ENCODE results near the gene ARPC1B.
A peak's percentile ranks its signal among the peaks of the same experiment; 100 is the strongest.
"Not testable (repeated sequence)": the region's sequence is repeated elsewhere in the genome, so short reads cannot be mapped to it uniquely, and the experiment has no call there.

The ARPC1B gene

GRCh38 chr7:99369767-99370391 lies 4.7 kb upstream of the ARPC1B start:
- DNase-seq: peak in 1 of 2 donors; percentile 21

GRCh38 chr7:99371376-99371920 lies 3.1 kb upstream of the ARPC1B start:
- DNase-seq: no peak

GRCh38 chr7:99372275-99373090 lies 2.0 kb upstream of the ARPC1B start:
- peak in 1 of 2 donors; percentile 22 for DNase-seq

DNA sequence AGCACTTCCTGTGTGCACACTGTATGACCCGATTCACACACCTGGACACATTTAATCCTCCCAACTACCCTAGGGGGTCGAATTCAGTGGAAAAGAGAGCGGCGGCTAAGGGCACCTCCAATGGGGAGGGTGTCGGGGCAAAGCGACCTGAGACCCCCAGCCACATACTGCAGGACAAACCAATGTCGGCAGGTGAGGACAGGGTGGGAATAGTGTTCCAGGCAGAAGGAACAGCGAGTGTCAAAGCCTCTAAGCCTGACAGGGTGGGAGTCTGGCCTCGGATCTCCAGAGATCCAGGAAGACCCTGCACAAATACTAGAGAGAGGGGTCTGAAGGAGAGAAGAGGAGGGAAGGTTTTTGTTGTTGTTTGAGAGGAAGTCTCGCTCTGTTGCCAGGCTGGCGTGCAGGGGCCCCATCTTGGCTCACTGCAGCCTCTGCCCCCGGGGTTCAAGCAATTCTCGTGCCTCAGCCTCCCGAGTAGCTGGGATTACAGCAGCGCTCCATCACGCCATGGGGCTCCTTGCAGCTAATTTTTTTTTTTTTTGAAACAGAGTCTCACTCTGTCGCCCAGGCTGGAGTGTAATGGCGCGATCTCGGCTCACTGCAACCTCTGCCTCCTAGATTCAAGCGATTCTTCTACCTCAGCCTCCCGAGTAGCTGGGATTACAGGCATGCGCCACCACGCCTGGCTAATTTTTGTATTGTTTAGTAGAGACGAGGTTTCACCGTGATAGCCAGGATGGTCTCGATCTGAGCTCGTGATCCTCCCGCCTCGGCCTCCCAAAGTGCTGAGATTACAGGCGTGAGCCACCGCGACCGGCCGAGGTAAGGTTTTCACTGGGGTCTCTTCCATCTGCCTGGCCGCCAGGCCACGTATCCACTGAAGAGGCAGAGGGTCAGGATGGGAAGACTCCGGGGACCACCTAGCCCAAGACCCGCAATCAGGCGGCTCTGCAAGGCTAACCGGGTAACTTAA lies 1.2 kb upstream of the ARPC1B start:
- DNase-seq: no peak

GRCh38 chr7:99375070-99375807 lies 709 bp downstream of the ARPC1B start:
- DNase-seq: peak; percentile 63 to 75

DNA sequence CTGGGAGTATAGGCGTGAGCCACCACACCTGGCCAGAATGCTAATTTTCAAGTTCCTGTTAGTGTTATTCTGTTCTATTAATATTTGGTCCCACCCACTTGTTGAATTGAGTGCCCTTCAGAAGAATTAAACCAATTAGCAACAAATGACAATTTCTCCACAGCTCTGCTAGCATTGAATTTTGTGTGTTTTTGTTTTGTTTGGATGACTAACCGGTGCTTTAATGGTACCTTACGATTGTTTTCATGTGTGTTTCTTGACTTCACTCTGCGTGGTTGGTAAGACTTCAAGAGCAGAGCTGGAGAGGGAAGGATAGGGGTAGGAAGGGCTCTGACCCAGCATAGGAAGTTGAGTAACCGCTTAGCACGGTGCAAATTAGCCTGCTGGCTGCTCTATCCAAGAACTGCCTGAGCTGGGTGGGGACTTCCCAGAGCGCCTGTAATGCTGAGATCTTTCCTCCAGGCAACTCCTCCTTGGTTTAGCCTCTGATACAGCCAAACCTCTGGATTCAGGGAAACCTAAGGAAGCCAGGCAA lies 4.6 kb downstream of the ARPC1B start:
- peak; percentile 88 to 97 for DNase-seq

DNA sequence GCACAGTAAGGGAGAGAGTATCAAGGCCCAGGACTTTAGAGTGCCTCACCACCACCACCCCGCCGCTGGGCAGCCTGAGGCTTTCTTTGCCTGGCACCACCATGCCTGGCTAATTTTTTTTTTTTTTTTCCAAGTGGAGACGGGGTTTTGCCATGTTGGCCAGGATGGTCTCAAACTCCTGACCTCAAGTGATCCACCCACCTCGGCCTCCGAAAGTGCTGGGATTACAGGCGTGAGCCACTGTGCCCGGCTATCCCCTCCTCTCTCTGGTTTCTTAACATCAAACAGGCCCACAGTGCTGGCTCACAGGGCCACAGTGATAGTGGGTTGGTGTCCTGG lies 5.1 kb downstream of the ARPC1B start:
- not testable (repeated sequence) for DNase-seq

GRCh38 chr7:99380032-99380822 lies 5.7 kb downstream of the ARPC1B start:
- DNase-seq: peak; percentile 93 to 100

- peak; percentile 37 to 96 for DNase-seq
These were observed 6.5 kb downstream of the ARPC1B start for GRCh38 chr7:99380823-99381663.

DNA sequence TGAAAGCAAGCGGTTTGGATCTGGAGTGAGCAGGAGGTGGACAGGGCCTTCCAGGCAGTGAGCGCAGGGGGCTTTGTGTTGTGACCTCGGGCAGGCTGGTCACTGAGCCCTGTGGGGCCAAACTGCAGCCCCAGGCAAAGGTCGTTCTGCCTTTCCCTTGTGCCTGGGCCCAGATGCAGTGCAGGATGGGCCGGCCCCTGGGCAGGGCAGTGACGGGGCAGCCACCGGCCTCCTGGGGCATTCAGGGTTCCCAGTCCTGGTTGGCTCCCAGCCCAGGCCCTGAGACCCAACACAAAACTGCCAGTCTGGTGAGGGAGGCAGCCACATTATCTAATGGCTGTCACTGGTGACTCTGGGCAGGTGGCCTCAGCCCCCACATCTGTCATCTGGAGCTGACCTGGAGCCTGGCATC lies 7.1 kb downstream of the ARPC1B start:
- DNase-seq: no peak

- no peak for DNase-seq
These were observed 8.7 kb downstream of the ARPC1B start for GRCh38 chr7:99383203-99383602.

GRCh38 chr7:99383791-99384370 lies 9.4 kb downstream of the ARPC1B start:
- no peak for DNase-seq

DNA sequence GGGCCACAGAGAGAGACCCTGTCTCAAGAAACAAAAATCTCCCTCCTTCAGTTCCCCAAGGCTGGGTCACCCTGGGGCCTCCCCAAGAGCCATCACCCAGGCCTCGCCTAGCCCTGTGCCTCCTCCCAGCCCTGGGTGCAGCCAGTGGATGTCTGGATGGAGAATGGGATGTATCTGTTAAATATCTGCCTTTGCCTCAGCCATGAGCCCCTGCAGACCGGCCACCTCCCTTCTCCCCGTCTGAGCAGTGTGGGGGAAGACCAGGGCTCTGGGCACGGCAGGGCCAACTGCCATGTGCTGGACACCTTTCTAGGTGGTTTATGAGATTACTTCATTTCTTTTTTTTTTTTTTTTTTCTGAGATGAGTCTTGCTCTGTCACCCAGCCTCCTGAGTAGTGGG lies 10.0 kb downstream of the ARPC1B start:
- no peak for DNase-seq

GRCh38 chr7:99385564-99385963 lies 11.0 kb downstream of the ARPC1B start:
- DNase-seq: no peak

- peak; percentile 48 to 60 for DNase-seq
These were observed 12.2 kb downstream of the ARPC1B start for GRCh38 chr7:99386584-99387238.

DNA sequence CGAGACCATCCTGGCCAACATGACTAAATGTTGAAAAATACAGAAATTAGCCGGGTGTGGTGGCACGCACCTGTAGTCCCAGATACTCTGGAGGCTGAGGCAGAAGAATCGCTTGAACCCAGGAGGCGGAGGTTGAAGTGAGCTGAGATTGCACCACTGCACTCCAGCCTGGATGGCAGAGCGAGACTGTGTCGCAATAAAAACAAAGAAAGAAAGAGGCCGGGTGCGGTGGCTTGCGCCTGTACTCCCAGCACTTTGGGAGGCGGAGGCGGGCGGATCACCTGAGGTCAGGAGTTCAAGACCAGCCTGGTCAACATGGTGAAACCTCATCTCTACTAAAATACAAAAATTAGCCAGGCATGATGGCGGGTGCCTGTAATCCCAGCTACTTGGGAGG lies 12.7 kb downstream of the ARPC1B start:
- DNase-seq: not testable (repeated sequence)

- DNase-seq: no peak
These were observed 13.4 kb downstream of the ARPC1B start for GRCh38 chr7:99387912-99388311.

- DNase-seq: no peak
These were observed 15.2 kb downstream of the ARPC1B start for GRCh38 chr7:99389772-99390171.

- DNase-seq: no peak
These were observed 16.5 kb downstream of the ARPC1B start for GRCh38 chr7:99390941-99391602.
